Fibroblast of lung (primary cell): ENCODE measurements around the gene RAMP2. TPM values are rescaled to one million over a fixed set of nuclear protein-coding genes. Genes with fewer than 3 reads are reported as not detected.

ENCODE experiments used
- DNase-seq, 2 donors: peaks; one replicate each; pipeline versions ENCODE4 v3.0.0 to v3.0.0-alpha.2; 2010; ENCODE audit warnings: low read depth in 2 of 2
- H2AFZ ChIP-seq: 2 replicates; pipeline ENCODE4 v1.5.1; 2012; ENCODE audit warnings: low read length, control low read depth, inconsistent platforms
- H3K27ac ChIP-seq: 2 replicates; pipeline ENCODE4 v1.5.1; 2011; ENCODE audit warnings: low read length, control low read depth; ENCODE audit not compliant: insufficient read depth
- H3K27me3 ChIP-seq: 2 replicates; pipeline ENCODE4 v1.5.1; 2011; ENCODE audit warnings: mild to moderate bottlenecking, low read length; ENCODE audit not compliant: control insufficient read depth, insufficient read depth
- H3K36me3 ChIP-seq: 2 replicates; pipeline ENCODE4 v1.5.1; 2011; ENCODE audit warnings: low read length; ENCODE audit not compliant: control insufficient read depth, insufficient read depth
- H3K4me1 ChIP-seq: 2 replicates; pipeline ENCODE4 v1.5.1; 2011; ENCODE audit warnings: low read length; ENCODE audit not compliant: control insufficient read depth, insufficient read depth; ENCODE audit errors: extremely low read depth
- H3K4me2 ChIP-seq: 2 replicates; pipeline ENCODE4 v1.5.1; 2011; ENCODE audit warnings: low read length, control low read depth; ENCODE audit not compliant: insufficient read depth; ENCODE audit errors: extremely low read depth
- H3K4me3 ChIP-seq, 4 experiments: fragments of 200-600 bp in 1 of 4; sonication (generic) in 1 of 4; replicated peaks in 1 of 4; 2 replicates each; pipeline ENCODE4 v1.5.1; 2011 to 2016; ENCODE audit warnings: low read length in 4 of 4, low read depth in 3 of 4, mild to moderate bottlenecking in 3 of 4, control low read depth in 2 of 4, inconsistent platforms in 1 of 4, mixed read lengths in 1 of 4; ENCODE audit not compliant: insufficient read depth in 1 of 4; ENCODE audit errors: control extremely low read depth in 1 of 4
- H3K79me2 ChIP-seq: 2 replicates; pipeline ENCODE4 v1.5.1; 2012; ENCODE audit warnings: mild to moderate bottlenecking, low read length, inconsistent platforms; ENCODE audit not compliant: control insufficient read depth, insufficient read depth
- H3K9ac ChIP-seq: 2 replicates; pipeline ENCODE4 v1.5.1; 2011; ENCODE audit warnings: mild to moderate bottlenecking, low read length, control low read depth; ENCODE audit not compliant: insufficient read depth
- H3K9me3 ChIP-seq: 2 replicates; pipeline ENCODE4 v1.5.1; 2012; ENCODE audit warnings: low read depth, low read length; ENCODE audit not compliant: control insufficient read depth, insufficient read depth
- H4K20me1 ChIP-seq: 2 replicates; pipeline ENCODE4 v1.5.1; 2011; ENCODE audit warnings: low read length; ENCODE audit not compliant: control insufficient read depth, insufficient read depth; ENCODE audit errors: extremely low read depth
- CTCF ChIP-seq, 2 donors: IDR thresholded peaks in 1 of 2; conservative IDR thresholded peaks in 1 of 2; 1 replicate in 1 of 2; 2 replicates in 1 of 2; pipeline ENCODE4 v1.5.1; 2011 to 2012; ENCODE audit warnings: low read length in 2 of 2, control low read depth in 1 of 2, inconsistent platforms in 1 of 2, low read depth in 1 of 2, mild to moderate bottlenecking in 1 of 2
- EZH2 ChIP-seq: IDR thresholded peaks from 2 replicates; pipeline ENCODE4 v1.5.1; 2012; ENCODE audit warnings: low read length, control low read depth, mild to moderate bottlenecking; ENCODE audit errors: missing control alignments
- polyA plus RNA-seq, 2 donors: library from polyadenylated mRNA; depleted of rRNA in 1 of 2; stranded (reverse) in 1 of 2; unstranded in 1 of 2; fragments of >200 nt; gene quantifications; 2 replicates each; pipeline ENCODE4 v1.2.1, GENCODE V29; 2011 to 2012; ENCODE audit warnings: missing spikeins in 1 of 2
- total RNA-seq: library from RNA; depleted of rRNA; stranded (reverse); fragments of >200 nt; gene quantifications from 2 replicates; pipeline ENCODE4 v1.2.1, GENCODE V29; 2014

The RAMP2 gene
- total and polyA plus RNA-seq, 2 donors (not counting 1 experiment from before 2014, with no cell fraction given): 0.17 to 0.45 TPM

- Histone ChIP-seq H3K9me3 (no peaks in the 10 kb centered on the region), H3K27ac (peak within 1 kb of the TSS; percentile 49), H3K27me3 (no peaks in the 10 kb centered on the region)
Observed at GRCh38 chr17:42798383-42799380, 37.7 kb downstream of the RAMP2 start, which contains the start of the genes CNTD1 and COA3. Gene CNTD1, plus strand, starts transcription at chr17:42798861. Its CDS starts 207 bp downstream, at chr17:42799068. Gene COA3, minus strand, starts transcription at chr17:42798704. Its CDS starts 23 bp downstream, at chr17:42798681.

GRCh38 chr17:42803074-42803883 lies 42.3 kb downstream of the RAMP2 start:
- H2AFZ ChIP-seq: no peak overlapping the region
- no peaks in the 10 kb centered on the region for H3K36me3 ChIP-seq
- TF ChIP-seq CTCF (conservative IDR thresholded peaks at IDR 0.05 in 1 of 2, IDR thresholded peaks at IDR 0.05 in 1 of 2; ENCODE audit: low read depth in 1 of 2, low read length in 2 of 2) (no peak), EZH2 (no peak)
- no peaks in the 10 kb centered on the region for H3K27me3 ChIP-seq
- H4K20me1 ChIP-seq: no peaks in the 10 kb centered on the region
- H3K9ac ChIP-seq: no peak overlapping the region
- no peaks in the 10 kb centered on the region for H3K79me2 ChIP-seq
- no peak overlapping the region for H3K27ac ChIP-seq
- no peak overlapping the region for H3K4me3 ChIP-seq
- no peaks in the 10 kb centered on the region for H3K9me3 ChIP-seq
- peak; percentile 19 to 36 for DNase-seq
- no peak overlapping the region for H3K4me2 ChIP-seq
- H3K4me1 ChIP-seq: no peaks in the 10 kb centered on the region

More at GRCh38 chr17:42798383-42799380, 37.7 kb downstream of the RAMP2 start, which contains the start of the genes CNTD1 and COA3:
- Histone ChIP-seq H4K20me1 (no peaks in the 10 kb centered on the region), H3K36me3 (peaks cover 3% of the 10 kb centered on the region), H3K79me2 (peaks cover 5% of the 10 kb centered on the region), H3K9ac (peak within 1 kb of the TSS; percentile 75), H2AFZ (peak within 1 kb of the TSS; percentile 94), H3K4me1 (no peaks in the 10 kb centered on the region), H3K4me2 (peak within 1 kb of the TSS; percentile 94), H3K4me3 (peak within 1 kb of the TSS; percentile 59 to 96 (median 88))
- peak; percentile 82 to 84 for DNase-seq
- peak in 1 of 2 donors; percentile 2 for TF ChIP-seq CTCF (conservative IDR thresholded peaks at IDR 0.05 in 1 of 2, IDR thresholded peaks at IDR 0.05 in 1 of 2; ENCODE audit: low read depth in 1 of 2, low read length in 2 of 2)
- no peak for TF ChIP-seq EZH2

- TF ChIP-seq CTCF (conservative IDR thresholded peaks at IDR 0.05 in 1 of 2, IDR thresholded peaks at IDR 0.05 in 1 of 2; ENCODE audit: low read depth in 1 of 2, low read length in 2 of 2) (no peak), EZH2 (no peak)
- Histone ChIP-seq H2AFZ (no peak overlapping the region), H3K27me3 (no peaks in the 10 kb centered on the region), H3K27ac (no peak overlapping the region), H3K9me3 (no peaks in the 10 kb centered on the region), H4K20me1 (no peaks in the 10 kb centered on the region), H3K4me1 (peaks cover 4% of the 10 kb centered on the region), H3K9ac (no peak overlapping the region), H3K36me3 (no peaks in the 10 kb centered on the region), H3K79me2 (no peaks in the 10 kb centered on the region), H3K4me3 (no peak overlapping the region), H3K4me2 (no peak overlapping the region)
- no peak for DNase-seq
Observed at GRCh38 chr17:42804918-42805367, 43.9 kb downstream of the RAMP2 start.
